Measurements from ENCODE around the gene ZNF362. TPM values are rescaled to one million over a fixed set of nuclear protein-coding genes. Genes with fewer than 3 reads are reported as not detected.
"Not testable (repeated sequence)": the region's sequence is repeated elsewhere in the genome, so short reads cannot be mapped to it uniquely, and the experiment has no call there.

The ZNF362 gene
- total RNA-seq, 1 donor from 2014 or later, result 26.7 TPM

DNA sequence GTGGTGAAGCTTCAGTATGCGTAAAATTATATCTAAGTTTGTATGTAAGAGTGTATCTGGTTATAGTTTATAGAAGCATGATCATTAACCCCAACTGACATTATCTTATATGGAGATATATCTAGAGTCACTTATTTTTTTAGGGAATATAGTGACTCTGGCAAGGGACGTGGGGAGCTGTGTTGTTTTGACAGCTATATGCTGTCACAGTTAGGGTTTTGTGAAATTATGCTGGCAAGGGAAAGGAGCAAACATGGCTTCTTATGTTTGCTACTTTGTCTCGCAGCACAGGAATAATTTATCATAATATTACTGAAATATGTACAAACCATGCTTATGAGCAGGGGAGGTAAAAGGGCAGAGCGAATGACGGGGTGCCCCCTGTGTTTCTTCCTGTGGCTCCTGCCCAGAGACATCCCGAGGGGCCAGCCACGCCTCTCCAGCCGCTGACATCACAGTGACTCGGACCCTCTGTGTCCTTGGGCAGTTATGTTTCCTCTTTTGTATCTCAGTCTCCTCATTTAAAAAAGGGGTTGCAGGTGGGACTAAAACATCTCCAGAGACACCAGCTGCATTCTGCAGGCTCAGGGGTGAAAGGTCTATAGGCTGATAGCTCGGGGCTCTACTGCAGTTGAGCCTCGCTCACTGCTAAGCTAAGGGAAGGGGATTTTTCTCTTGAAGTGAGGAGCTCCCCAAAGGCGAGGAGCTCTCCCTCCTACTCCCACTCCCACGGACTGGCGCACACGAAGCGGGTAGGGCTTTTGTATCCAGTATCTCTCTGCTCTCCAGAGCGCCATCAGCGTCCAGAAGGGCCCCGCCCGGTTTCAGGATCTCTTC is 49.7 kb downstream of the ZNF362 start:
- intact Hi-C loops (cut with micrococcal nuclease), result no loop called here

DNA sequence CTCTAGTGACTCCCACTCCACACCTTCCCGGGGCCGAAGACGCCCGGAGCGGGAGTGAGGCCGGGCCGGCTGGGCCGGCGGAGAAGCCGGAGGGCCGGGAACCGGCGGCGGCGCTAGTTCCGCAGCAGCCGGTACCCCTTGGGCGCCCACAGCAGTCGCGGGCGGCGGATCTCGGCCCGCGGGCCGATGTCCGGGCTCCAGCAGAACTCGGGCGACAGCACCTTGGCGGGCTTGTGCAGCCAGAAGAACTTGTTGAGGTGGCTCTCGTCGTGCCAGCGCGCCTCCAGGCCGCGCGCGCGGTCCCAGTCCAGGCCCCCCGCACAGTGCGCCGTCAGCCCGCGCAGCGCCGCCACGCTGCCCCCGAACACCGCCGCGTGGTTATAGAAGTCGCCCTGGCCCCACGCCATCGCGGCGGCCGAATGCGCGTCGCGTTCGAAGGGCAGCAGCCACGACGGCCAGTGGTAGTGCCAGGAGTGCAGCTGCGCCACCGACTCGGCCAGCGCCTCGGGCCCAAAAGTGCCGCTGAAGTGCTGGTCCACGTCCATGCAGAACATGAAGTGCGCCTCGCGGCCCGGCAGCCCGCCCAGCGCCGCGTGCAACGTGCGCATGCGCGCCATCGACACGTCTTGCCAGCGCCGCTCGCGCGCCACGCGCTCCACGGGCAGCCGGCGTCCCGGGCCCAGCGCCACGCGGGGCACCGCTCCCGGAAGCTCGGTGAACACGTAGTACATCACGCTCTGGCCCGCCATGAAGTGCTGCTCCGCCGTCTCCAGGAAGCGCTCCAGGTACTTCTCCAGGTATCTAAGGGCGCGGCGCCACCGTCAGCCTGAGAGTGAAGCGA is 50.6 kb downstream of the ZNF362 start:
- intact Hi-C loops (cut with micrococcal nuclease), result no loop called here

DNA sequence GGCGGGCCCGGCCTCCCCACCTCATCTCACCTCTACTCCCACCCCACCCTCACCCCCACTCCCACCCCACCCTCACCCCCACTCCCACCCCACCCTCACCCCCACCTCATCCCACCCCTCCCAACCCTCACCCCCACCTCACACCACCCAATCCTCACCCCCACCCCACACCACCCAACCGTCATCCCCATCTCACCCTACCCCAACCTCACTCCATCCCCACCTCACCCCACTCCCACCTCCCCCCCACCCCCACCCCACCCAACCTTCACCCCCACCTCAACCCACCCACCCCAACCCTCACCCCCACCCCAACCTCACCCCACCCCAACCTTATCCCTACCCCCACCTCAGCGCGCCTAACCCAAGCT is 51.2 kb downstream of the ZNF362 start:
- intact Hi-C loops (cut with micrococcal nuclease), result no loop called here

DNA sequence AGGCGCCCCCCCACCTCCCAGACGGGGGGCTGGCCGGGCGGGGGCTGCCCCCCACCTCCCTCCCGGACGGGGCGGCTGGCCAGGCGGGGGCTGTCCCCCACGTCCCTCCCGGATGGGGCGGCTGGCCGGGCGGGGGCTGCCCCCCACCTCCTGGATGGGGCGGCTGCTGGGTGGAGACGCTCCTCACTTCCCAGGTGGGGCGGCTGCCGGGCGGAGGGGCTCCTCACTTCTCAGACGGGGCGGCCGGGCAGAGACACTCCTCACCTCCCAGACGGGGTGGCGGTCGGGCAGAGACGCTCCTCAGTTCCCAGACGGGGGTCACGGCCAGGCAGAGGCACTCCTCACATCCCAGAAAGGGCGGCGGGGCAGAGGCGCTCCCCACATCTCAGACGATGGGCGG is 53.1 kb downstream of the ZNF362 start:
- intact Hi-C loops (cut with micrococcal nuclease), result not testable (repeated sequence)

DNA sequence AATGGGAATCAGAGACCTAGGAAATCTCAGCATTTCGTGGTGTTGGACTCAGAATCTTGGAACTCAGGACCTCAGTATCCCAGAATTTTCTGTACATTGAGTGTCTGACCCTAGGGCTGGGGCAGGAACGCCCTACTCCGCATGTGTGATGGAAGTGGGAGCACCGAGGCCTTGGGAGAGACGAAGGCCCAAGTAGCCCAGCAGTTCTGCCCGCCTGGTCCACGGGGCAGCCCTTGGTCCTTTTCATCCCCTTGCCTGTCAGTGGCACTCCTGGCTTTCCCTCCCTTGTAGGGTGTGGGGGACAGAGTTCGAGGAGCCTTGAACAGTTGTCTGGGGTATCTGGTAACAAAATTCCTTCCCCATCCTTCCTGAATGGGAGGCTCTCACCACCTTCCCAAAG is 54.4 kb downstream of the ZNF362 start:
- intact Hi-C loops (cut with micrococcal nuclease), result no loop called here

DNA sequence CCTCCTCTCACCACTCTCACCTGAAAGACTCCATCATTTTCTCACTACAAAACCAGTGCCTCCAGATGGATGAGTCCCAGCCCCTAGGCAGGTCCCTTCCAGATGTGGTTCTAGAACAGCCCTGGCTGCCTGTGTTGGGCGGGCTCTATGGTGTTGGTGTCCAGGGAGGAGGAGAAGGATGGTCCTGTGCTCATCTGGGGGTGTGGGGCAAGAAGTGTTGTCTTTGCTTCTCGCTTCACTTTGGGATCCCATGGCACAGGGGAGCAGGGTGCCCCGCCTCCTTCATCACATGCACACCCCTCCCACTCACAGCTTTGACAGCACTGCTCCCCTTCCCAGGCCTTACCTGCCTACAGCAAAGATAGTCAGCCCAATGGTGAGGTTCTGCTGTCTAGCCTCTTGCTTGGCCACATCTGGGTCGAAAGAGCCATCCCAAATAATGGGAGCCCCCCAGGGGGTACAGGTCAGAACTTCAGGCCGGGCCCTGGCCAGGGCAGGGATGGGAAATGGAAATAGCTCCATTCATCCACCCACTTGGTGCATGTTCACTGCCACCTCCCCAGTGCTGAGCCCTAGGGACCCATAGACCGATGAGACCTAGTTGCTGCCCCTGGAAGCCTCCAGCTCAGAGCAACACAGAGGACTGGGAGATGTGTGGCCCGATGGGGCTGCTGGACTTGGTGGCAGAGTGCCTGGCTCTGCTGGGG is 55.6 kb downstream of the ZNF362 start:
- intact Hi-C loops (cut with micrococcal nuclease), result no loop called here

DNA sequence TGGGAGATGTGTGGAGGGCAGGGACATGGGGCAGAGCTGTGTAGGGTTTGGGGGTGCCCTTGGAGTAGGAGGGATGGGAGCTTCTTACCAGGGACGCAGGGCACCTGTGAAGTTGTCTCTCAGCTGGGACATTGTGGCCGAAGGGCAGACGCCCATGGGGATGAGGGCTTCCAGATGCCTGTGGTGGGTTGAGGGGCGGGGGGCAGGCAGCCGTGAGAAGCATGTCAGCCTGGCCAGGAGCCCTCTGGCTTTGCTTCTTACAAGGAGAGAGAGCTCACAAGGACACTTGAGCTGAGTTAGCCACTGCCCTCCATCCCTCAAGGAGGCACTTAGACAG is 56.1 kb downstream of the ZNF362 start:
- intact Hi-C loops (cut with micrococcal nuclease), result no loop called here

DNA sequence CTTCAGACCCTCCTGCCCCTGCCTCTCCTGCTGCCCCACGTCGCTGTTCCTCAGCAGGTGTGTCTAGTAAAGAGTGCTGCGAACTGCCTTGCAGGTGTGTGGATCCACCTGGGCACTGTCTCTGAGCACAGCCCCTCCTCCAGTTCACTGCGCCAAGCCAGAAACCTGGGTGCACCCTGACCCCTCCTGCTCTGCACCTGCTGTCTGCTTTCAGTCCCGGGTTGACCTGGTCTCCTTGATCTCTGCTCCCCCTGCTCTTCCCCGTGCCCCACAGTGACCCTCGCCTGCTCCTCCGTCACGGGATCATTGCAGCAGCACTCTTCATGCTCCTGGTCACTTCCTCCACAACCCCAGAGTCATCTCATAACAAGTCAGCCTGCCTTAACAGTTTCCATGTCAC is 58.1 kb downstream of the ZNF362 start:
- intact Hi-C loops (cut with micrococcal nuclease), result no loop called here

DNA sequence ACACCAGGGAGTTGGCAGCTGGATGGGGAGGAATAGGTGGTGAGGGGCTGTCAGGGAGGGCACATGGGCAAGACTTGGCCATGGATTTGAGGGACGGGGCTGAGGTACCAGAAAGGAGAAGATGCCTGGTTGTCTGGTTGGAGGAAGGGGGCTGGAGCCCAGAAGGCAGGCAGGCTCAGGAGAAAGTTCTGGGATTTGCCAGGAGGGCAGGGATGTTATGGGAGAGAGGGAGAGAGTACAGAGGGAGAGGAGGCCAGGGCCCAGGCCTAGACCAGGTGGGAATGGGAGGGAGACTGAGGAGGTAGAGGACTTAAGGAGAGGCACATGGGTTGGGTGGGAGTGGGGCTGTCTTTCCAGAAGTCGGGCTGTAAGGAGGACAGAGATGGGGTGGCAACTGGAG is 60.3 kb downstream of the ZNF362 start:
- intact Hi-C loops (cut with micrococcal nuclease), result no loop called here

DNA sequence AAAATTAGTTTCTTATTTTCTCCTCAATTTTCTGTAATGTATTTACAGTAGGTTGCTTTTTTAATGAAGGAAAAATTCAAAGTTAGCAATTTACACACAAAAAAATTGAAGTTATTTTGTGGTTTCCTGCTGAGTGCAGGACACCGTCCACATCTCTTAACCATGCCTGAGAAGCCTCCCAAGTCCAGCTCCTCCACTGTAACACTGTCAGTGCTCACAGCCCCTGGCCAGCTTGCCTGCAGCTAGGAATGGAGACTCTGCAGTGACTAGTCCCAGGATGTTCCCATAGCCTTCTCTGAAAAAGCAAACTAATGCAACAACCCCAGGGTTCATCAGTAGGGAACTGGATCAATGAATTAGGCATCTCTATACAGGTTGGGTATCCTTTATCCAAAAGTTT is 61.1 kb downstream of the ZNF362 start:
- intact Hi-C loops (cut with micrococcal nuclease), result no loop called here

DNA sequence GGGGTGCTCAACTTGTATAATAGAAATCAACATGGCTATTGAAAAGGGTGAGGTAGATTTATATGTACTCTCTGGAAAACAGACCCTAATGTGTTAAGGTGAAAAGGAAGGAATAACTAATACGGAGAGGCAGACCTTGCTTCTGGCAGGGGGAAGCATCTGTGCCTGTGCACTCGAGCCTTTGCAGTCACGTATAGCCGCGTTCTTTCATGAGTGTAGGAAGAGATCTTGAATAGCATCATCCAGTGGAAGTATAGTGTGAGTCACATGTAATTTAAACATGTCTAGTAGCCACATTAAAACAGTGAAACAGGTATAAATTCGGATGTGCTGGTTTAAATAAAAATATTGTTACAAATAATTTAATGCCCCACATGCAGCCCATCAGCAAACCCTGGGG is 61.7 kb downstream of the ZNF362 start:
- intact Hi-C loops (cut with micrococcal nuclease), result no loop called here

DNA sequence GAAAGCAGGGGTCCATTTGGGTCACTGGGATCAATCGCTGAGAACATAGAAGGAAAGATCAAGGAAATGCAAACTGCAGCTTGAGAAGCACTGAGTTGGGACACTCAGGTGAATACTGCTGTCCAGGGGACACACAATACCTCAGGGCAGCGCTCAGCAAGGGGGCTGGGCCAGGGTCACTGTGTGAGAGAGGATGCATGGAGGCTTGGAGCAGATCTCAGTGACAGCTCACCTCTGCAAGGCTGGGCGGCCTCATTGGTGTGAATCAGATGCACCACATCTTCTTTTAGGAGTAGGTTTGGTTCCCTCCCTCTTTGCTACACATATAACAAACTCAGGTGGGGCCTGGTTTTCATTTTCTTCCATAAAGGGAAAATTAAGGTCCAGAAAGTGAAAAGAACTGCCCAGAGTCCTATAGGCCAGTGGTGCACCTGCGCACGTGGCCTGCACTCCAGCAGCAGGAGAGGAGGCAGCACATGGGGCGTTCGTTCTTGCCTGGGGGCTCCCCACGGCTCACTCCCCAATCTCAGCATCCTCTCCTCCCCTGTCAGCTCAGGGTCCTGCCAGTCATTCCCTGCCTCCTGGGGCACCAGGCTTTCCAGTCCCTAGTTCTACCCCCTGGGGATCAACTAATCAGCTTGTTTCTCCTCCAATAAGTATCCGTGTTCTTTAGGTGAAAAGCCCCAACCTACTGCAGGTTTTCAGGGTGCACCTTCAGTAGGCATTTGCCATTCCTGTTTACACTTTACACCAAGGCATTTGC is 63.1 kb downstream of the ZNF362 start:
- intact Hi-C loops (cut with micrococcal nuclease), result no loop called here

DNA sequence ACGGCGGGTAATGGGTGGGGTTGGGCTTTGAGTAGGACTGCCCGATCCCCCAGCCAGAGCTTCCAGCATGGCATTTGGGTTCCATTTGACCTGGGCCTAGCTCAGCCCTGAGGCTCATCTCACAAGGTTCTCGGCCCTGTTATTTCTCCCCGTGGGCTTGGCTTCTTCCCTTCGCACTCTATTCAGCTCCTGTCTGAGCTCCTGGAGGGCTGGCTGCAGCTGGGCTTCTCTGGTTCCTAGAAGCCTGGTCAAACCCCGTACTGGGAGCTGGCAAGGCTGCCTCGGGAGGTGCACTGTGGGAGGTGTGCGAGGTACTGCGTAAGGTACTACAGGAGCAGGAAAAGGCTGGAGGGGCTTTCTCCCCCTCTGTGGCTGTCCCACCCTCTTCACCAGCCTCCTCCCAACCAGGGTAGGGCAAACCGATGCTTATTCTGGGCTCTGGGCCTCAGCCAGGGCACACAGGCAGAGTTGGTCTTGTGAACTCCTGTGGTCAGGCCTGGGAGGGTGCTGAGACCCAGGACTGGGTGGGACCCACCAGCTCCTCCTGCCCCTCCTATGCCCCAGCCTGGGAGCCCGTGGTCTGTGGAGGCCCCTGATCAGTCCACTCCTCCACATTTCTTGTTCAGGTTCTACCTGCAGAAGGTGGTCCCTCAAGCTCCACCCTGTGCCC is 63.8 kb downstream of the ZNF362 start:
- intact Hi-C loops (cut with micrococcal nuclease), result no loop called here

DNA sequence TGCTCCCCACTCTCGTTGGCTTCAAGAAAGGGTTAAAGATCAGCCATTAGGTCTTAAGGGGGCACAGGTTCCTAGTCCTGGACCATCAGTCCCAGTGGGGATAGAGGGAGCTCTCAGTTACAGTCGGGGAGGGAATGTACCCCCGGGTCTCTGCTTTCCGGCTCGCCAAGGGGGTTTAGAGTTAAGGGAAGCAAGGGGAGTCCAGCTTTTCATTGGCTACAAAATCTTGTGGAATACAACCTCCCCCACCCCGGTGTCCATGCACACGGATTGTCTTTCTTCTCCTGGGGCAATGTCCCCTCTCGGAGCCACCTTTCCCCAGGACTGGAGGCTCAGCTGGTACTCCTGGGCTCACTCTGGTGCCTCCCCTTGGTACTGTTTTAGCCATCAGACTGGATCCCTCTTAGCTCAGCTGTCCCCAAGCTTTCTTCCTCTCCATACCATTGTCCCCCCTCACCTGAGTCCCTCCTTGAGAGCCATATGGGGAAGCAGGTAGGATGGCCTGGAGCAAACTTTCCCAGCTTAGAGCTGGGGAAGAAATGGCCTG is 64.4 kb downstream of the ZNF362 start, which contains the start of gene A3GALT2:
TSS of gene A3GALT2 (minus strand) at position 480 of the 547 bp plus-strand sequence. CDS start at position 480, 0 bp downstream.
- intact Hi-C loops (cut with micrococcal nuclease), result no loop called here

DNA sequence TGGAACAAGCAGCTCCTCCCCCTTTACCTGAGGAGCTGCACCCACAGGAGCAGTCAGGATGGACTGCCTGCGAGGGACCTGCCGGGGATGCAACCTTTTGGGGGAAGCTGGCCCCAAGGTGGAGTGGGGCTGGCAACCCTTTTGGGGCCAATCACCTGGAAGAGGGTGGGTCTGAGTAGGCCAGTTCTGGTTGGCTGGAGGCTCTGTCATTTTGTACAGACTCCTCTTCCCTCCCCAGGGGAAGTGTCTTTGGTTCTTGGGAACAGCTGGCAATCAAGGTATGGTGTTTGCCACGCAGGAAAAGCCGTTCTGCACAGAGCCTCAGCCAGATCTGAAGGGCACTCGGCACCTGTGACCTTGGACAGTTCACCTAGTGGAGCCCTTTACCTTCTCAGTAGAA is 64.9 kb downstream of the ZNF362 start:
- intact Hi-C loops (cut with micrococcal nuclease), result no loop called here

DNA sequence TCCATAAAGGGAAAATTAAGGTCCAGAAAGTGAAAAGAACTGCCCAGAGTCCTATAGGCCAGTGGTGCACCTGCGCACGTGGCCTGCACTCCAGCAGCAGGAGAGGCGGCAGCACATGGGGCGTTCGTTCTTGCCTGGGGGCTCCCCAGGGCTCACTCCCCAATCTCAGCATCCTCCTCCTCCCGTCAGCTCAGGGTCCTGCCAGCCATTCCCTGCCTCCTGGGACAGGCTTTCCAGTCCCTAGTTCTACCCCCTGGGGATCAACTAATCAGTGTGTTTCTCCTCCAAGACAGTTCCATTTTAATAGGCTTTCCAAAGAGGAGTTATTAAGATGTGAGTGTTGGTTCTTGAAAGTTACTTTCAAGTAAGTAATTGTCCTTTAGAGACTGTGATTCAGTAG is 65.8 kb downstream of the ZNF362 start:
- intact Hi-C loops (cut with micrococcal nuclease), result no loop called here

DNA sequence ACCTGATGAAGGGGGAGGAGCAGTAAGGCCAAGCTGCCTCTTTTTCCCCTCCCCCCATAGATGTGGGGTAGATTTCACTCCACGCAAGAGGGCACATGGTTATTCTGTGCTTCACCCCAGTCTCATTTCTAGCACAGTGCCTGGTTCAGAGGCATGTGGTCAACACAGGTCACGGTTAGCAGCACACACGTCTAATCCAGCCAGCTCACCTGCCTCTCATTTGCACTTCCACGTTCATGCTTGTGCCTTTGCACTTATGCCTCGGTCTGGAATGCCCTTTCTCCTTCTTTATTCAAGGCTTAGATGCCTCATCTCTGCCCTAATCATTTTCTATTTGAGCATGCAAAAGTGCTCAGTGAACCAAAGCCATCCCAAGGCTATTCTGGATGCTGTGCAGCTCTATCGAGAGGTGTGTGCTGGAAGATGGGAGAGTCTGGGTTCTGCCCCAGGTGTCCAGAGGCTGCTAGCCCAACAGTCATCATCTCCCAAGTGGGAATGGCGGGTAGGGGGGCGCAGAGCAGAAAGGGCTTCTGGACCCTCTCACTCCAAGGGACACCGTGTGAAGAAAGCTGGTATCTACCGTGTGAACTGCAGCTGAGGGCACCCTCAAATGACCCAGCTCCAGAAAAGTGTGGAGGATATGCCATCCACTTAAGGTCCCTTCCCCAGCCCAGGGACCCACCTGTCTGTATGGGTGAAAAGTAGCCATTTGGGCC is 66.7 kb downstream of the ZNF362 start:
- intact Hi-C loops (cut with micrococcal nuclease), result no loop called here

DNA sequence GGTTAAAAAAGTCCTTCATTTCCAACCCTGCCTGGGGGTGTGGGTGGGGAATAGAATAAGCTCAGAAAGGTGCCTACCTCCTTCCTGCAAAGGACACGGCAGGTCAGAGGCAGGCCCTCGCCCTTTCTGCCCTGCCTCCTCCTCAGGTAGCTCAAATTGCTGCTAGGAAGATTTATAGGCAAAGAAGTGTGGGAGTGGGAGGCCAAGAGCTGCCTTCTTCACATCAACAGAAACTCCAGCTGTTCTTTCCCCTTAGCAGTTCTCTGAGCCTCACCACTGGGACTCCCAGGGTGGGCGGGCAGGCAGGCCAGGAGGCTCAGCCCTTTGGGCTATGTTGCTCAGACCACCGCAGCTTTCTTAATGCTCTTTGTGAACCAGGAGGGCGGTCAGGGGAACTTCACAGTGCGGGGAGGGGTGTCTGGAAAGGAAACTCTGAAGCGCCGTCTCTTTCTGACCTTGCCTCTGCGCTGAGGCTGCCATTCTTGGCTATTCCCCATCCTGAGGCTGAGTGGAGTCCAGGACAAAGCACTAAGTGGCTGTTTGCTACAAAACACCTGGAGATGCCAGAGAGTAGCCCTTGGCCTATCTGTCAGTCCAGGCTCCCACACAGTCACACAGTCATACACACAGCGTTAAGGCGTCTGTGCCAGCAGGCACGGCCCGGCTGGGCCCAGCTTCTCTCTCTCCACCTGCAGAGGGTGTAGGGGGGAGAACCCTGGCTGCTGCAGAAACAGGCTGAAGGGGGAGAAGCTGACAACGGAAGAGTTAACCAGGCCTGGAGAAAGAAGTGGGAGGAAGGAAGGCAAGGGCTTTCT is 67.6 kb downstream of the ZNF362 start:
- intact Hi-C loops (cut with micrococcal nuclease), result no loop called here
